ENCODE data around the gene KCNJ10. TPM values are rescaled to one million over a fixed set of nuclear protein-coding genes. Genes with fewer than 3 reads are reported as not detected.

KCNJ10 gene
- total RNA-seq, 4 donors from 2014 or later: 6.5 to 13.5 (median 8.8) TPM

- H3K9me3 ChIP-seq: no peaks in the 10 kb centered on the region
- peaks cover 0 to 6% (median 0%) of the 10 kb centered on the region in 3 donors for H3K36me3 ChIP-seq
- DNase-seq (ENCODE audit: low spot score in 2 of 2): no peak
- H3K27me3 ChIP-seq: no peaks in the 10 kb centered on the region
- TF ChIP-seq EP300 (IDR thresholded peaks at IDR 0.05): no peak
- no peak for TF ChIP-seq CTCF (IDR thresholded peaks at IDR 0.05)
- TF ChIP-seq POLR2A (IDR thresholded peaks at IDR 0.05): no peak
- H3K4me3 ChIP-seq: no peak overlapping the region
- H3K27ac ChIP-seq: peak overlapping the region in 2 of 4 donors; percentile 15 to 47
- peaks cover 0 to 33% (median 12%) of the 10 kb centered on the region in 4 donors for H3K4me1 ChIP-seq
- 13 to 26% methylated on average over 2 of the region's 2 CpGs for WGBS, 2 donors
Measured at GRCh38 chr1:160024195-160024905, 45.6 kb downstream of the KCNJ10 start.

GRCh38 chr1:160022330-160023310, 47.3 kb downstream of the KCNJ10 start:
- Histone ChIP-seq H3K9me3 (no peaks in the 10 kb centered on the region), H3K27me3 (no peaks in the 10 kb centered on the region), H3K4me3 (no peak overlapping the region), H3K27ac (no peak overlapping the region), H3K4me1 (peaks cover 0 to 23% (median 12%) of the 10 kb centered on the region in 4 donors), H3K36me3 (peaks cover 0 to 6% (median 0%) of the 10 kb centered on the region in 3 donors)
- no peak for DNase-seq (ENCODE audit: low spot score in 2 of 2)
- TF ChIP-seq EP300 (IDR thresholded peaks at IDR 0.05) (no peak), CTCF (IDR thresholded peaks at IDR 0.05) (no peak), POLR2A (IDR thresholded peaks at IDR 0.05) (no peak)
- 63 to 65% methylated on average over 6 of the region's 6 CpGs for WGBS, 2 donors

- 53 to 65% methylated on average over 5 of the region's 5 CpGs for WGBS, 2 donors
- H3K4me3 ChIP-seq: no peak overlapping the region
- H3K9me3 ChIP-seq: no peaks in the 10 kb centered on the region
- TF ChIP-seq CTCF (IDR thresholded peaks at IDR 0.05): no peak
- no peak for TF ChIP-seq POLR2A (IDR thresholded peaks at IDR 0.05)
- no peak for TF ChIP-seq EP300 (IDR thresholded peaks at IDR 0.05)
- peaks cover 0 to 23% (median 12%) of the 10 kb centered on the region in 4 donors for H3K4me1 ChIP-seq
- no peaks in the 10 kb centered on the region for H3K27me3 ChIP-seq
- H3K27ac ChIP-seq: no peak overlapping the region
- H3K36me3 ChIP-seq: peaks cover 0 to 1% (median 0%) of the 10 kb centered on the region in 3 donors
- no peak for DNase-seq (ENCODE audit: low spot score in 2 of 2)
Measured at GRCh38 chr1:160021376-160022074, 48.4 kb downstream of the KCNJ10 start.

- Histone ChIP-seq H3K36me3 (no peaks in the 10 kb centered on the region), H3K27ac (no peak overlapping the region), H3K4me1 (peaks cover 0 to 22% (median 11%) of the 10 kb centered on the region in 4 donors), H3K4me3 (no peak overlapping the region), H3K9me3 (no peaks in the 10 kb centered on the region), H3K27me3 (no peaks in the 10 kb centered on the region)
- WGBS, 2 donors: 90 to 100% methylated on average over 2 to 5 of the region's 5 CpGs
- no peak for DNase-seq (ENCODE audit: low spot score in 2 of 2)
- TF ChIP-seq POLR2A (IDR thresholded peaks at IDR 0.05): no peak
- no peak for TF ChIP-seq EP300 (IDR thresholded peaks at IDR 0.05)
- no peak for TF ChIP-seq CTCF (IDR thresholded peaks at IDR 0.05)
Measured at GRCh38 chr1:160020196-160020595, 49.8 kb downstream of the KCNJ10 start.
